ENCODE results near the gene CALML3. TPM values are rescaled to one million over a fixed set of nuclear protein-coding genes. Genes with fewer than 3 reads are reported as not detected.

CALML3 gene
- total RNA-seq, 1 experiment from 2014 or later, result not detected

GRCh38 chr10:5512881-5513612 is 11.7 kb upstream of the CALML3 start:
- peaks cover 9 to 22% of the 10 kb centered on the region in 2 experiments for H3K4me1 Mint-ChIP-seq

More at GRCh38 chr10:5512881-5513612, 11.7 kb upstream of the CALML3 start:
- no peak overlapping the region for H2BK120ac ChIP-seq (ENCODE audit: low read depth, low read length, poor library complexity, severe bottlenecking)
- H2AK5ac ChIP-seq (ENCODE audit: insufficient read length, low read length), result no peak overlapping the region
- no peak overlapping the region for H2BK20ac ChIP-seq (ENCODE audit: low read depth, low read length, poor library complexity, severe bottlenecking)
- no peak overlapping the region for H3K56ac ChIP-seq (ENCODE audit: insufficient read length, low read depth, low read length)
- H3K9me3 Mint-ChIP-seq, result peaks cover under 1 to 1% of the 10 kb centered on the region in 2 experiments; a peak in 3 of 5 replicates
- H3K79me1 ChIP-seq (ENCODE audit: insufficient read depth, low read depth, low read length, poor library complexity, severe bottlenecking), result no peaks in the 10 kb centered on the region
- H3K36me3 Mint-ChIP-seq (ENCODE audit: insufficient read depth in 1 of 3, low read depth in 3 of 3), result no peaks in the 10 kb centered on the region; a peak in 1 of 7 replicates
- H3K4ac ChIP-seq (ENCODE audit: low read depth, low read length), result no peak overlapping the region
- no CpG with 5 or more reads among the region's 15 CpGs for WGBS (ENCODE audit: extremely low coverage, insufficient read length, low lambda C conversion rate)
- H4K8ac ChIP-seq (replicated peaks; ENCODE audit: insufficient read length, low read depth, low read length), result no peak overlapping the region
- H3K23me2 ChIP-seq (ENCODE audit: insufficient read length, low read depth, low read length, poor library complexity, severe bottlenecking), result no peaks in the 10 kb centered on the region
- no peaks in the 10 kb centered on the region for H3K9me3 ChIP-seq (ENCODE audit: control insufficient read depth, low read depth, low read length)
- no peak for DNase-seq
- no peak overlapping the region for H2BK5ac ChIP-seq (ENCODE audit: insufficient read length, low read length)
- no peak overlapping the region for H4K5ac ChIP-seq (ENCODE audit: insufficient read length, low read depth, low read length)
- no peak overlapping the region for H2BK15ac ChIP-seq (ENCODE audit: low read depth, low read length)
- H3K4me1 ChIP-seq (ENCODE audit: insufficient read depth, low read length), result no peaks in the 10 kb centered on the region
- H3K4me3 Mint-ChIP-seq, result no peak overlapping the region
- H3K4me2 ChIP-seq (ENCODE audit: insufficient read depth, insufficient read length, low read length), result no peak overlapping the region
- TF ChIP-seq CTCF (conservative IDR thresholded peaks at IDR 0.05), result no peak
- H2BK12ac ChIP-seq (ENCODE audit: insufficient read length, low read depth, low read length), result no peak overlapping the region
- no peak overlapping the region for H2AFZ ChIP-seq (ENCODE audit: low read length)
- no peaks in the 10 kb centered on the region for H3K79me2 ChIP-seq (ENCODE audit: insufficient read depth, low read length)
- no peak overlapping the region for H3K27ac ChIP-seq (ENCODE audit: insufficient read length, low read depth, low read length)
- no peak overlapping the region for H3T11ph ChIP-seq (ENCODE audit: low read length)
- no peak overlapping the region for H3K18ac ChIP-seq (ENCODE audit: insufficient read length, low read depth, low read length)
- H3K27ac Mint-ChIP-seq, result no peak overlapping the region; a peak in 1 of 7 replicates
- H4K91ac ChIP-seq (ENCODE audit: insufficient read length, low read depth, low read length), result no peak overlapping the region
- peaks cover 5% of the 10 kb centered on the region for H3K27me3 Mint-ChIP-seq (ENCODE audit: low read depth)
- H3K9ac ChIP-seq (ENCODE audit: extremely low read depth, insufficient read length, low read length), result no peak overlapping the region
- no peak overlapping the region for H3K23ac ChIP-seq (ENCODE audit: insufficient read length, low read depth, low read length)
- H3K14ac ChIP-seq (ENCODE audit: insufficient read depth, low read length), result no peak overlapping the region; the same call in 1 of the 2 replicates
- no peaks in the 10 kb centered on the region for H4K20me1 ChIP-seq (ENCODE audit: control insufficient read depth, insufficient read depth, insufficient read length)
- no peaks in the 10 kb centered on the region for H3K27me3 ChIP-seq (ENCODE audit: insufficient read depth, low read length)

Measured in H9 (cell line).